HG03135 (cell line): ENCODE measurements around the gene HNRNPF.
A peak's percentile ranks its signal among the peaks of the same experiment; 100 is the strongest.
"Not testable (repeated sequence)": the region's sequence is repeated elsewhere in the genome, so short reads cannot be mapped to it uniquely, and the experiment has no call there.

Source experiments
- ATAC-seq: cut with Tn5 transposase; IDR thresholded peaks from one replicate; pipeline ENCODE4 v1.9.1; 2021; ENCODE audit warnings: mild to moderate bottlenecking, moderate library complexity; ENCODE audit not compliant: unreplicated experiment

The HNRNPF gene

DNA sequence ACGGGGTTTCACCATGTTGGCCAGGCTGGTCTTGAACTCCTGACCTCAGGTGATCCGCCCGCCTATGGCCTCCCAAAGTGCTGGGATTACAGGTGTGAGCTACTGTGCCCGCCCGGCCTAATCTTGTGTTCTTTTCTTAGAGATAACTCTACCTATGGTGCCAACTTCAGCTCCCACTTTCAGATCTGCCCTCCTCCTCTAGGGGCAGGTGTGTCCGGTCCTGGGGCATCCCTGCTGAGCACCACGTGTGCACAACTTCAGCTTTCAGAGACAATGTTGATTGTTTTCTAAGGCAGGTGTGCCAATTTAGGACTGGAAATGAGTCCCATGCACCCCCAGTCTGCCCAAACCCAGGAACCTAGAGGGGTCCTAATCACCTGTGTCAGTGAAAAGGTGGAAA, 56.0 kb downstream of the HNRNPF start:
- no peak for ATAC-seq

DNA sequence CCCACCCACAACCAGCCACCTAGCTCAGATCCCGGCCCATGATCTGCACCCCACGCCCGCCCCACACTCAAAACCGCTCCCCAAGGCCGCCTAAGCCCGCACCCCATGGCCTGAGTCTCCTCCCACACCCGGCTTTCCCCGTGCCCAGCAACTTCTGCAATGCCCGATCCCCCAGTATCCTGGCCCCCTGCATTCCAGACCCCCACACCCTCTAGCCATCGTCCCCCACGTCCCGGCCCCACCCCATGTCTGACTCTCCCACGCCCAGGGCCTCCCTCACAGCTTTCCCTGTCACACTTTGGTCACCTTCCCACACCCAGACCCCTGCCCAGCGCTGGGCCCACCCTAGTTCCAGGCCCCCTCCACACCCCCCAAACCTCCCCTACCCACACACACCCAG, 57.7 kb downstream of the HNRNPF start:
- ATAC-seq, result no peak

DNA sequence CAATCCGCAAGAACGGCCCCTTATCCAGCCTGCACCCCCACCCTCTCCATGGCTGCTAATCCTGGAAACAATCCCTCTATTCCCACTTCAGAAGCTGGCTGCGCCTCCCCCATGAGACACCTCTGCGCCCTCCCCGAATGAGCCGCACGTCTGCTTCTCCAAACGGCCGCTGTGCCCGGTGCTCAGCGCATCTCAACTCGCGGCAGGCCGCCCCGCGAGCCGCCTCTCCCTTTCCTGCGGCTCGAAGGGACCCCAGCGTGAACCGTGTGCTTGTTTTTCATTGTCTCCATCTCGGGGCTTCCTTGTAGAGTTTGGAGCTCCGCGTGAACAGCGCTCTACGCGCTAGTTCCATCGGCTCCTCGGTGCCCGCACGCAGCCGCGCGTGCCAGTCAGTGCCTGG, 58.3 kb downstream of the HNRNPF start:
- no peak for ATAC-seq

DNA sequence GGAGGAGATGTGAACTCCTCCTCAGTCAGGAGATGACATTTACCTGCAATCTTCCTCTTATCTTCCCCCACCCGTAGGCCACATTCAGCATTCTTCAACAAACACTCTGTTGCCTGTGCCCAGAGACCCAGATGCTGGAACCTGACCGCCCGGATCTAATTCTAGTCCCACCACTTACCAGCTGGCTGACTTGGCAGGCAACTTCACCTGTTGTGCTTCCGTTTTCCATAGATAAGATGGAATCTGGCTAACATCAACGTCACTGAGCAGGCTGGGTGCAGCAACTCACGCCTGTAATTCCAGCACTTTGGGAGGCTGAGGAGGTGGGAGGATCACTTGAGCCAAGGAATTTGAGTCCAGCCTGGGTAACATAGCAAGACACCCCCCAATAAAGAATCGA, 58.8 kb downstream of the HNRNPF start:
- ATAC-seq, result no peak

DNA sequence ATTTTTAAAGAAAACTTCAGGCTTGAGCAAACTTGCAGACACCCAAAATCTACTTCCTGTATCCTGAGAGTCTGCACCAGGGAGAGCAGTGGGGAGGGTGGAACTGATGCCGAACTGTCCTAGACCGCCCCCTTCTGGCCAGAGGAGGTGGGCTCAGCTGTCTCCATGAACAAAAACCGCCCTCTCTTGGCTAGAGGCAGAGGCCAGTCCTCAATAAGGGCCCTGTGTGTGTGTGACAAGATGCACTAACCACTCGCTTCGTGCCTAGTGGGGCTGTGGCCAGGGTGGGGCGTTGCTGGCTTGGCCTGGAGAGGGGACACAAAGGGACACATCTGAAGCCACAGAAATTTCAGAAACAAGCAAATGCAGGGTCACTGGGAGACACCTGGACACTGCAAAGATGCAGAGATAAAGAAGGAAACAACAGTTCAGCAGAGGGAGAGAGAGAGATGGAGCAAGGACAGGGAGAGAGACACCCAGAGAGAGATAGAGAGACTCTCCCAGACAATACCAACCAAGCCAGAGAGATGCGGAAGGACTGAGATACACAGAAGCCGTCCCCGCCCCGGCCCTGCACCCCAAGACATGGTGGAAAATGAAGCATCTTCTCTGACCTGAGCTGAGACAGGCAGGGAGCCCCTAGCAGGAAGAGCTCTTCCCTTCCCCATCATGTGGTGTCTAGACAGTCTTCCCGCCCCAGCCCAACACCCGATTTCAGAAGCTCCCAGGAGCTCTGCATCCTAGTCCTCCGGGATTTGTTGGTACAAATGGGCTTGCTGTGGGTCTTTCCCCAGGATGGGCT, 60.3 kb downstream of the HNRNPF start:
- ATAC-seq, result peak; percentile 99

DNA sequence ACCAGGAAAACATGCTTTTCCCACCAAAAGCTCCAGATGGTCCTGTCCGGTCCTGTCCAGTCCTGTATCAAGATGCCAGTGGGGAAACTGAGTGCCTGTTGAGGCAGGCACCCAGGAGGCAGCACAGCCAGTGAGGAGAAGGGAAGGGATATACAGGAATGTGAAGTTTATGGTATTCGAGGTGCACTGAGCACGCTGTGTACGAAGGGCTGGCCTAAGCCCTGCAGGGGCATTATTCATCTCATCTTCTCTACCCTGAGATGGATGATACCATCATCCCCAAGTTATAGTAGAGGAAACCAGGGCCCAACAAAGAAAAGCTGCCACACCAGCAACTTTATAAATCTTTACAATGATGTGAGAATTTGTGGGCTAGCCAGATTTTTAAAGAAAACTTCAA, 61.0 kb downstream of the HNRNPF start:
- no peak for ATAC-seq

DNA sequence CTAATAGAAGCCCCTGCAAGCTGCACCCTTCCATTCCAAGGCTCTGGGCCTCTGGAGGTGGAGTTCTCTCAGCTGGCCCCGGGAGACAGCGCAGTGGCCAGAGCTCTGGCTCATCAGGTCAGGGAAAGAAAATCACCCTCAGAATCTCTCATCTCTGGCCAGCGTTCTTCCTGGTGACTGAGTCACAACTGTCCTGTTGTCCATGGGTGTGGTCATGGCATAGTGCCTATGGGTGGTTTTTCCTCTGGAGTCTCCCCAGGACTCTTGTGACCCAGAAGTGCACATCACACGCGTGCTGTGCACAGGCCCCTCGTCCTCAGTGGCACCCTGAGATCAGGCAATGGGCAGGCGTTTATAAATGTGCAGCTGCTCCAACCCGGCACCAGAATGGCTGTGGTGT, 64.9 kb downstream of the HNRNPF start:
- no peak for ATAC-seq

DNA sequence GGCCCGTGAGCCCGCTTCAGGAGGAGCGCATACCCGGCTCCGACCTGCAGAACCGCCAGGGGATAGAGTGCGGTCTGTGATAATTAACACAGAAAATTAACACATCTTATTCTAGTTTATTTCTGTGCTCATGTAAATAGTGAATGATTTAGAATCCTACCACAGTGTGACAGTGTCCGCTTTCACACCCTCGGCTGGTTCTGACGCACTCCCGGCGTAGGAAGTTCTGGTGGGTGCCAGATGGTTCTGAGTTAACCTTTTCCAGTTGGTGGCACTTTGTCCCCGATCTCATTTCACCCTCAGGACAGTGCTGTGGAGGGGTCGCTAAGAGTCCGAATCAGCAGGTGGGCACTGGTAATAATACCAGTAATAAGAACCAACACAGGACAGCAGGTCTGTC, 65.9 kb downstream of the HNRNPF start:
- ATAC-seq, result no peak

DNA sequence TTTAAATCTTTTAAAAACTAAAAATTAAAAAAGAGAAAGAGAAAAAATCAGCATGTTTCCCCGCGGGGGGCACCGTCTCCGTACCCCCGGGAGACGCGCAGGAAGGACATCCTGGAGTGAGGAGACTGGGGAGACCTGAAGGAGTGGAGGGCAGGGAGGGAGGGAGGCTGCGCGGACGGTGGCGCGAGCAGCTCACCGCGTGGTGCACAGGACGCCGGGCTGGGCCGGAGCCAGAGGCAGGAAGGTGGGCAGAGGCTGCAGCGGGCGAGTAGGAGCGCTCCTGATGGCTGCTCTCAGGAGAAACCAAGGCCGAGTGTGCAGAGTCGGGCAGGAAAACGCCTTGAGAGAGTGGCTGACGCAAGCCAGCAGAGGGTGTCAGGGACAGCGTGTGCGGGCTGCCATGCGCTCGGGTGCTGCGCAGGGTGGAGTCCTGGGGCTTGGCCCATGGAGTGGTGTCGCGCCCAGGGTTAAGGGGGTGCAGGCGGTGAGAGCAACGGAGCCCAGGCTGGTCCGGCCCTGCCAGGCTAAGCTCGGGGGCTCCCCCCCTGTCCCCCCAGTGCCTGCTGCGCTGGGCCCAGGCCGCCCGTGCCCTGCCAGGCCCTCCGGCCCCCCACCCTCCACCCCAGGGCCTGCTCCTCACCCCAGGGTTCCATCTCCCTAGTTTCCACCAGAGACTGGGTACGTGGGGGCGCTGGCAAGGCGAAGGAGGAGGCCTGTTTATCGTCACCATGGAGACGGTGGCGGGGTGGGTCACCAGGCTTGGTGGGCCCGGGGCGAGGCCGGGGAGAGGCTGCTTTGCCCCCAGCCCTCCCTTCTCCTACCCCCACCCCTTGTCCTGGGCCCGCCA, 66.5 kb downstream of the HNRNPF start:
- ATAC-seq, result no peak

DNA sequence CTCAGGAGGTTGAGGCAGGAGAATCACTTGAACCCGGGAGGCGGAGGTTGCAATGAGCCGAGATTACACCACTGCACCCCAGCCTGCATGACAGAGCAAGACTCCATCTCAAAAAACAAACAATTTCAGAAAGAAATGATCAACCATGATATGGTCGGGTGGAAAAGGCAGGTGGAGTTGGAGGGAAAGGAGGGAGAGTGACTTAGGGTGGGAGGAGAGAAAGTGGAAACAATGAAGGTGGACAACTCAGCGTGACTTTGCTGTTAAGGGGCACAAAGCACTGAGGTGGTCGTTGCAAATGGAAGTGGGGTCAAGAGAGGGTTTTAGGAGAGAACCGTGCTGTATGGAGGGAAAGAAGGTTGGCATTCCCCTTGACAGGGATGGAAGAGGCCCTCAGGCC, 67.5 kb downstream of the HNRNPF start:
- ATAC-seq, result no peak

DNA sequence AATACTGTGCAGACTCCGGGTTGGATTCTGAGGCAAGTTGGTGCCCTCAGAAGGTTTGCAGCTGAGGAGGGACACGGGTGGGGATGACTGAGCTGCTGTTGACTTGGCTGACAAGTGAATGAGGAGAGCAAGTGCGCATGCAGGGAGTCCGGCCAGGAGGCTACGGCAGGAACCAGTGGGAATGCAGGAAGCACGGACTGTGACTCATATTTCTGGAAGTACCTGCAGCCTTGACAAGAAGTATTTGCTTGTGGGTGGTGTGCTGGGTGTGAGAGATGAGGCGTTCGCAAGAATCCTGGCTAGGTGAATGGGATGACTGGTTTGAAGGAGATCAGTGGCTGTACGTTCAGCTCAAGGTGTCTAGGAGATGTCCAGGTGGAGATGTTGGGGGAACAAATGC, 68.4 kb downstream of the HNRNPF start:
- no peak for ATAC-seq

DNA sequence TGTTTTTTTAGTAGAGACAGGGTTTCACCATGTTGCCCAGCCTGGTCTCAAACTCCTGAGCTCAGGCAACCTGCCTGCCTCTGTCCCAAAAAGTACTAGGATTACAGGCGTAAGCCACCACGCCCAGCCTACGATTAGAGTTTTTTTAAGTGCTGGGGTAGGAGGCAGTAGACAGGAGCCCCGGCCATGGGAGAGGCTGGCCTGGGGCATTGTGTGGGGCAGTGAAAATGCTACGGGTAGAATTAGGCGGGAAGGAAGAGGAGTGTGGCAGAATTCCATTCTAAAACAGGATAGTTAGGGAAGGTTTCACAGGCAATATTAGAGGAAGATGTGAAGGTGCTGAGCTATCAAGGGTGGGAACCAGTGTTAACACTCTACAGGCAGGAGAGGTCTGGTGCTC, 68.9 kb downstream of the HNRNPF start:
- ATAC-seq, result no peak

DNA sequence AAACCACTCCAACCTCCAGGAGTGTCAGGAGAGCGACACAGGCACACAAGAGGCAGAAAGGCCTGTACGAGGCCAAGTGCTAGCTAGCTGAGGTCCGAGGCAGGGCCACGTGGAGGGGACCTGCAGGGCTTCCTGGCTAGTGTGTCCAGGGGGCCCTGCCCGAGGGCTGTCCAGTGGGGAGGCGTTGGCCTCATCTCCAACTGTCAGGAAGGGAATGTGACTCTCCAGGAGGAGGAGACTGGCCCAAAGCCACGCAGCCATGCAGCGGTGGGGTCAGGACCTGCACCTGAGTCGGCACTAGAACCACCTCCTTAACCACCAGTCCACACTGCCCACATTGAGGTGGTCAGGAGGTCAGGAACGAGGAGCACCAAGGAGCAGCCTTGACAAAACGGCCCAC, 69.8 kb downstream of the HNRNPF start:
- ATAC-seq, result no peak

DNA sequence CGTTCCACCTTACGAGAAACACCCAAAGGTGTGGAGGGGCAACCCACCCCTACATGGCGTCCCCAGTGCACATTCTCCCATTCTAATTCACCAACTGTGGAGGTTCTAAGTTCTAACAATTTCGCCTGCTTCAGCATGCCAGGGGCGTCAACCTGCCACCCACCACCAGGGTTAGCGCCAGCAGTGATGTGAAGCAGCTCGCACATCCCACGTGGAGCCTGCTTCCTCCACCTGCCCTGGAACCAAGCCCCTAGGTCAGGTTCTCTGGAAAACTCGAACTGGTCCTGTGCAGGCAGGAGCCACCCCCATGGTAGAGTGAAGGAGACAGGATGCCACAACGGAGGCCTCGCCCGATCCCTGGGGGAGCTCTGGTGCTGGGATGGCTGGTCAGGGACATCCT, 70.9 kb downstream of the HNRNPF start:
- ATAC-seq, result no peak

DNA sequence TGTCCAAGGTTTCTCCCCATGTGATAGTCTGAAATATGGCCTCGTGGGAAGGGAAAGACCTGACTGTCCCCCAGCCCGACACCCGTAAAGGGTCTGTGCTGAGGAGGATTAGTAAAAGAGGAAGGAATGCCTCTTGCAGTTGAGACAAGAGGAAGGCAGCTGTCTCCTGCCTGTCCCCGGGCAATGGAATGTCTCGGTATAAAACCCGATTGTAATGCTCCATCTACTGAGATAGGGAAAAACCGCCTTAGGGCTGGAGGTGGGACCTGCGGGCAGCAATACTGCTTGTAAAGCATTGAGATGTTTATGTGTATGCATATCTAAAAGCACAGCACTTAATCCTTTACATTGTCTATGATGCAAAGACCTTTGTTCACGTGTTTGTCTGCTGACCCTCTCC, 71.5 kb downstream of the HNRNPF start:
- not testable (repeated sequence) for ATAC-seq

DNA sequence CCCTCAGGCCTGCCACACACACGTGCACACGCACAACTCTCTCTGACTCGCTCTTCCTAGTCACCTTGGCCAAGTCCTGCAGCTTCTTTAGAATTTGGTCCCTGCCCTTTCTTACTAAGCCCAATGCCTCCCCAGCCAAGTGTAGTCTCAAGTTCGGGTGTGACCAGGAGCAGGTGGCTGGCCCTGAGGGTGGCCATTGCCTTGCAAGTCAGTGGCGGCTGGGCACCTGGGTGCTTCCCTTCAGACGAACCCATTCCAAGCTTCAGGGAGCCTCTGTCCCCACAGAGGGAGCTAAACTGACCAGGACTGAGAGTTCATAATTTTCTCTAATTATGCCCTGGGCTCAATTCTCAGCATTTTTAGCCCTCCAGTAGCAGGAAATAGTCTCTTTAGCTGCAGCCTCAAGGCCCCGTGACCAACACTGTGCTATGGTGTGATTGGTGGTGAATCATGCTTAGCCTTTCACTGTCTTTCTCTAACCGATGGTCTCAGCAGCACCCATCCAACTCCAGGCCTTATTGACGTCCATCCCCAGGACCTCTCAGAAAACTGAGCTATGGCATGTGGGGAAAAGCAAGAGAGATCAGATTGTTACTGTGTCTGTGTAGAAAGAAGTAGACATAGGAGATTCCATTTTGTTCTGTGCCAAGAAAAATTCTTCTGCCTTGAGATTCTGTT, 72.2 kb downstream of the HNRNPF start:
- ATAC-seq, result no peak

DNA sequence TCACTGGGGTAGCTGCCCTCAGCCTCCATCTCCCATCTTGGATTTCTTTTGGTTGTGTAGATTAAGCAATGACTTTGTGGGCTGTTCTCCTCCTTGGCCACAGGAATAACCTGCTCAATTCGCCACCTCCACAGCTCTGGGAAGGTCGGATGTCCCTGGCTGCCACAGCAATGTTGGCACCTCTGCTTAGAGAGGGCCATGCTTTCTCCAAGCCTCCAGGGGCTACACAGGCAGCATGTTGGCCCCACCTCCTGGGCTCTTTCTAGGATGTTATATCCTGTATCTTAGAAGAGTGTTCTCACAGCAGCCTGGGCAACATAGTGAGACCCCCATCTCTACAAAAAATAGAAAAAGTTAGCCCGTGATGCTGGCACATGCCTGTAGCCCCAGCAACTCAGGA, 72.9 kb downstream of the HNRNPF start:
- ATAC-seq, result no peak
